ENCODE results near the gene AMMECR1.

DNA sequence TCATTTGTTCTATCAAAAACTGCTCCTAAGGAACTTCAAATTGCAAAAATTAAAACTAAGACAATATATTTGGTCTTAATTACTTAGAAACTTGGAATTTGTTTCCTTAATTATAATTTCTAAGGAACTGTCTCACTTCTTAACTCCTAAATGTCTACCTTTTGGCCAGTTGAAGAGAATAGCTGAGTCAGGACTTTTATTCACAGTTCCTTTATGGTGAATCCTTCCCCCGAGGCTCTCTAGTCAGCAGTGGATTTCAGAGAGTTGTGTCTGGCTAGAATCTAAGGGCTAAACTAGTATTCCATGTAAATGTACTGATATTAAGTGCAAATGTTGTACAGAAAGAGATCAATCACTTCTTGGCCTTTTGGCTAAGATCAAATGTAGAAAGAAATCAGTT lies 69.3 kb downstream of the AMMECR1 start:
- TF ChIP-seq, protein P1, sequence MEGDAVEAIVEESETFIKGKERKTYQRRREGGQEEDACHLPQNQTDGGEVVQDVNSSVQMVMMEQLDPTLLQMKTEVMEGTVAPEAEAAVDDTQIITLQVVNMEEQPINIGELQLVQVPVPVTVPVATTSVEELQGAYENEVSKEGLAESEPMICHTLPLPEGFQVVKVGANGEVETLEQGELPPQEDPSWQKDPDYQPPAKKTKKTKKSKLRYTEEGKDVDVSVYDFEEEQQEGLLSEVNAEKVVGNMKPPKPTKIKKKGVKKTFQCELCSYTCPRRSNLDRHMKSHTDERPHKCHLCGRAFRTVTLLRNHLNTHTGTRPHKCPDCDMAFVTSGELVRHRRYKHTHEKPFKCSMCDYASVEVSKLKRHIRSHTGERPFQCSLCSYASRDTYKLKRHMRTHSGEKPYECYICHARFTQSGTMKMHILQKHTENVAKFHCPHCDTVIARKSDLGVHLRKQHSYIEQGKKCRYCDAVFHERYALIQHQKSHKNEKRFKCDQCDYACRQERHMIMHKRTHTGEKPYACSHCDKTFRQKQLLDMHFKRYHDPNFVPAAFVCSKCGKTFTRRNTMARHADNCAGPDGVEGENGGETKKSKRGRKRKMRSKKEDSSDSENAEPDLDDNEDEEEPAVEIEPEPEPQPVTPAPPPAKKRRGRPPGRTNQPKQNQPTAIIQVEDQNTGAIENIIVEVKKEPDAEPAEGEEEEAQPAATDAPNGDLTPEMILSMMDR (IDR thresholded peaks at IDR 0.05) = no peak
- TF ChIP-seq POLR2A (IDR thresholded peaks at IDR 0.05) = no peak
